Fibroblast of lung (primary cell): ENCODE measurements around the gene BCL2L14. TPM values are rescaled to one million over a fixed set of nuclear protein-coding genes. Genes with fewer than 3 reads are reported as not detected.

Experiments used
- DNase-seq, 2 donors: peaks; one replicate each; pipeline versions ENCODE4 v3.0.0 to v3.0.0-alpha.2; 2010; ENCODE audit warnings: low read depth in 2 of 2
- H2AFZ ChIP-seq: 2 replicates; pipeline ENCODE4 v1.5.1; 2012; ENCODE audit warnings: low read length, control low read depth, inconsistent platforms
- H3K27ac ChIP-seq: 2 replicates; pipeline ENCODE4 v1.5.1; 2011; ENCODE audit warnings: low read length, control low read depth; ENCODE audit not compliant: insufficient read depth
- H3K27me3 ChIP-seq: 2 replicates; pipeline ENCODE4 v1.5.1; 2011; ENCODE audit warnings: mild to moderate bottlenecking, low read length; ENCODE audit not compliant: control insufficient read depth, insufficient read depth
- H3K36me3 ChIP-seq: 2 replicates; pipeline ENCODE4 v1.5.1; 2011; ENCODE audit warnings: low read length; ENCODE audit not compliant: control insufficient read depth, insufficient read depth
- H3K4me1 ChIP-seq: 2 replicates; pipeline ENCODE4 v1.5.1; 2011; ENCODE audit warnings: low read length; ENCODE audit not compliant: control insufficient read depth, insufficient read depth; ENCODE audit errors: extremely low read depth
- H3K4me2 ChIP-seq: 2 replicates; pipeline ENCODE4 v1.5.1; 2011; ENCODE audit warnings: low read length, control low read depth; ENCODE audit not compliant: insufficient read depth; ENCODE audit errors: extremely low read depth
- H3K4me3 ChIP-seq, 4 experiments: fragments of 200-600 bp in 1 of 4; sonication (generic) in 1 of 4; replicated peaks in 1 of 4; 2 replicates each; pipeline ENCODE4 v1.5.1; 2011 to 2016; ENCODE audit warnings: low read length in 4 of 4, low read depth in 3 of 4, mild to moderate bottlenecking in 3 of 4, control low read depth in 2 of 4, inconsistent platforms in 1 of 4, mixed read lengths in 1 of 4; ENCODE audit not compliant: insufficient read depth in 1 of 4; ENCODE audit errors: control extremely low read depth in 1 of 4
- H3K79me2 ChIP-seq: 2 replicates; pipeline ENCODE4 v1.5.1; 2012; ENCODE audit warnings: mild to moderate bottlenecking, low read length, inconsistent platforms; ENCODE audit not compliant: control insufficient read depth, insufficient read depth
- H3K9ac ChIP-seq: 2 replicates; pipeline ENCODE4 v1.5.1; 2011; ENCODE audit warnings: mild to moderate bottlenecking, low read length, control low read depth; ENCODE audit not compliant: insufficient read depth
- H3K9me3 ChIP-seq: 2 replicates; pipeline ENCODE4 v1.5.1; 2012; ENCODE audit warnings: low read depth, low read length; ENCODE audit not compliant: control insufficient read depth, insufficient read depth
- H4K20me1 ChIP-seq: 2 replicates; pipeline ENCODE4 v1.5.1; 2011; ENCODE audit warnings: low read length; ENCODE audit not compliant: control insufficient read depth, insufficient read depth; ENCODE audit errors: extremely low read depth
- CTCF ChIP-seq, 2 donors: IDR thresholded peaks in 1 of 2; conservative IDR thresholded peaks in 1 of 2; 1 replicate in 1 of 2; 2 replicates in 1 of 2; pipeline ENCODE4 v1.5.1; 2011 to 2012; ENCODE audit warnings: low read length in 2 of 2, control low read depth in 1 of 2, inconsistent platforms in 1 of 2, low read depth in 1 of 2, mild to moderate bottlenecking in 1 of 2
- EZH2 ChIP-seq: IDR thresholded peaks from 2 replicates; pipeline ENCODE4 v1.5.1; 2012; ENCODE audit warnings: low read length, control low read depth, mild to moderate bottlenecking; ENCODE audit errors: missing control alignments
- polyA plus RNA-seq, 2 donors: library from polyadenylated mRNA; depleted of rRNA in 1 of 2; stranded (reverse) in 1 of 2; unstranded in 1 of 2; fragments of >200 nt; gene quantifications; 2 replicates each; pipeline ENCODE4 v1.2.1, GENCODE V29; 2011 to 2012; ENCODE audit warnings: missing spikeins in 1 of 2
- total RNA-seq: library from RNA; depleted of rRNA; stranded (reverse); fragments of >200 nt; gene quantifications from 2 replicates; pipeline ENCODE4 v1.2.1, GENCODE V29; 2014

The BCL2L14 gene
- total and polyA plus RNA-seq, 2 donors (not counting 1 experiment from before 2014, with no cell fraction given), result not detected

DNA sequence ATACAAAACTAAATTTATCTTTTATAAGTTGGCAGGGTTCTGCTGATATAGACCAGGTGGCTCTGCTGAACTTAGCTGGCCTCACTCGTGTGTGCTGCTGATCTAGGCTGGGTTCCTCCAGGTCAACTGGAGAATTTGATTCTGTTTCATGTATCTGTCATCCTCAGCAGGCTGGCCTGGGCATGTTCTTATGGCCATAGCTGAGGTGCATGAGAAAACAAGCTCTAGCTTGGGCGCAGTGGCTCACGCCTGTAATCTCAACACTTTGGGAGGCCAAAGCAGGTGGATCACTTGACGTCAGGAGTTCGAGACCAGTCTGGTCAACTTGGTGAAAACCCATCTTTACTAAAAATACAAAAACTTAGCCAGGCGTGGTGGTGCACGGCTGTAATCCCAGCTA, 24.3 kb upstream of the BCL2L14 start:
- no peak overlapping the region for H3K4me3 ChIP-seq
- no peak overlapping the region for H3K27ac ChIP-seq
- no peaks in the 10 kb centered on the region for H3K9me3 ChIP-seq
- H3K9ac ChIP-seq, result no peak overlapping the region
- DNase-seq, result no peak
- no peaks in the 10 kb centered on the region for H3K79me2 ChIP-seq
- no peaks in the 10 kb centered on the region for H4K20me1 ChIP-seq
- no peaks in the 10 kb centered on the region for H3K36me3 ChIP-seq
- H3K4me1 ChIP-seq, result no peaks in the 10 kb centered on the region
- no peak overlapping the region for H3K4me2 ChIP-seq
- no peaks in the 10 kb centered on the region for H3K27me3 ChIP-seq
- H2AFZ ChIP-seq, result no peak overlapping the region
- TF ChIP-seq EZH2, result no peak
- TF ChIP-seq CTCF (conservative IDR thresholded peaks at IDR 0.05 in 1 of 2, IDR thresholded peaks at IDR 0.05 in 1 of 2; ENCODE audit: low read depth in 1 of 2, low read length in 2 of 2), result no peak

GRCh38 chr12:12047682-12048081, 23.1 kb upstream of the BCL2L14 start:
- Histone ChIP-seq H3K4me3 (no peak overlapping the region), H3K9me3 (no peaks in the 10 kb centered on the region), H3K9ac (no peak overlapping the region), H3K27ac (no peak overlapping the region), H3K4me1 (no peaks in the 10 kb centered on the region), H3K79me2 (no peaks in the 10 kb centered on the region), H4K20me1 (no peaks in the 10 kb centered on the region), H3K27me3 (peaks cover 3% of the 10 kb centered on the region), H3K4me2 (no peak overlapping the region), H3K36me3 (no peaks in the 10 kb centered on the region), H2AFZ (no peak overlapping the region)
- no peak for DNase-seq
- TF ChIP-seq EZH2, result no peak

DNA sequence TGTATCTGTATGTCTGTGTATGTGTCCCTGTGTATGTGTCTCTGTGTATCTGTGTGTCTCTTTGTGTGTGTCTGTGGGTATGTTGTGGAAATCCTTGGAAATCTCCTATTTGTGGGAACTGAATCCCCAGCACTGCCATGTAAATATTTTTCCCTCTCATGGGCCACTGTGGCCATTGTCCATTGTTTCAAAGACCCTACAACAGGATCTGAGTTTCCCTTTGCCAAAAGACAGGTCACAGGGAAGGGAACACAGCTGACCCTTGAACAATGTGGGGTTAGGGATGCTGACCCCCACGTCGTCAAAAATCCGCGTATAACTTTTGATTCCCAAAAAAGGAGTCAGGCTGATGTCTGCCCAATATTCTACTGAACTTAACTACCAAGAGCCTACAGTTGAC, 22.5 kb upstream of the BCL2L14 start:
- Histone ChIP-seq H3K9me3 (no peaks in the 10 kb centered on the region), H3K9ac (no peak overlapping the region), H2AFZ (no peak overlapping the region), H3K36me3 (no peaks in the 10 kb centered on the region), H3K4me1 (no peaks in the 10 kb centered on the region), H3K4me2 (no peak overlapping the region), H3K27ac (no peak overlapping the region), H3K4me3 (no peak overlapping the region), H3K79me2 (no peaks in the 10 kb centered on the region), H4K20me1 (no peaks in the 10 kb centered on the region), H3K27me3 (peaks cover 5% of the 10 kb centered on the region)
- DNase-seq, result no peak
- no peak for TF ChIP-seq CTCF (conservative IDR thresholded peaks at IDR 0.05 in 1 of 2, IDR thresholded peaks at IDR 0.05 in 1 of 2; ENCODE audit: low read depth in 1 of 2, low read length in 2 of 2)
- no peak for TF ChIP-seq EZH2

DNA sequence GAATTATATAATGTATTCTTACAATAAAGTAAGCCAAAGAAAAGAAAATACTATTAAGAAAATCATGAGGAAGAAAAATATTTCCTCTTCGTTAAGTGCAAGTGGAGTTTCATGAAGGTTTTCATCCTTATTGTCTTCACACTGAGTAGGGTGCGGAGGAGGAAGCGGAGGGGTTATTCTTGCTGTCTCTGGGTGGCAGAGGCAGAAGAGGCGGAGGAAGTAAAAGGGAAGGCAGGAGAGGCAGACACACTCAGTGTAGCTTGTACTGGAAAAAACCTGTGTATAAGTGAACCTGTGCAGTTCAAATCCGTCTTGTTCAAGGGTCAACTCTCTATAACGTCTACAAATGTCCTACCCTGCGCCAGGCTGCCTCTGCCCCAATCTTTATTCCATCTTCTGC, 22.0 kb upstream of the BCL2L14 start:
- Histone ChIP-seq H3K9ac (no peak overlapping the region), H3K9me3 (no peaks in the 10 kb centered on the region), H3K79me2 (no peaks in the 10 kb centered on the region), H3K36me3 (no peaks in the 10 kb centered on the region), H2AFZ (no peak overlapping the region), H4K20me1 (no peaks in the 10 kb centered on the region), H3K27ac (no peak overlapping the region), H3K4me2 (no peak overlapping the region), H3K27me3 (peaks cover 5% of the 10 kb centered on the region), H3K4me3 (no peak overlapping the region), H3K4me1 (no peaks in the 10 kb centered on the region)
- TF ChIP-seq CTCF (conservative IDR thresholded peaks at IDR 0.05 in 1 of 2, IDR thresholded peaks at IDR 0.05 in 1 of 2; ENCODE audit: low read depth in 1 of 2, low read length in 2 of 2) (no peak), EZH2 (no peak)
- no peak for DNase-seq
